HEK293 (cell line): ENCODE data around the gene MLXIPL.

Experiments
- CTCF ChIA-PET: fragments of 350-600 bp; formaldehyde crosslinking; extraction: SDS; loops from one replicate; lab custom pipeline; 2021; ENCODE audit warnings: antibody characterized with exemption; lab: Yijun Ruan, JAX
- POLR2A ChIA-PET: fragments of 300-600 bp; formaldehyde crosslinking; extraction: SDS; loops from one replicate; lab custom pipeline; 2020; ENCODE audit warnings: antibody characterized with exemption, inconsistent platforms; lab: Yijun Ruan, JAX
- H3K27ac ChIP-seq: fragments of 200-500 bp; sonication (Bioruptor generic); 2 replicates; pipeline ENCODE4 v1.5.1; 2014; ENCODE audit warnings: low read depth, low read length, control low read depth, inconsistent platforms; ENCODE audit errors: extremely low read depth
- H3K36me3 ChIP-seq, 2 experiments: fragments of 200-500 bp in 1 of 2; sonication (Bioruptor generic) in 1 of 2; 1 replicate in 1 of 2; 2 replicates in 1 of 2; pipeline ENCODE4 v1.5.1; 2014 to 2017; ENCODE audit warnings: inconsistent platforms in 2 of 2, low read length in 2 of 2; ENCODE audit not compliant: control insufficient read depth in 2 of 2, insufficient read depth in 1 of 2
- H3K4me1 ChIP-seq: fragments of 200-500 bp; sonication (Bioruptor generic); 2 replicates; pipeline ENCODE4 v1.5.1; 2014; ENCODE audit warnings: mild to moderate bottlenecking, low read length, inconsistent platforms; ENCODE audit not compliant: control insufficient read depth, insufficient read depth
- H3K4me3 ChIP-seq: 2 replicates; pipeline ENCODE4 v1.5.1; 2011; ENCODE audit warnings: low read depth, mild to moderate bottlenecking, control low read depth, low read length, moderate library complexity
- H3K9me3 ChIP-seq: fragments of 200-500 bp; sonication (Bioruptor generic); 2 replicates; pipeline ENCODE4 v1.5.1; 2014; ENCODE audit warnings: low read depth, low read length, inconsistent platforms; ENCODE audit not compliant: control insufficient read depth, insufficient read depth
- GFI1B ChIP-seq: fragments of 450-650 bp; formaldehyde crosslinking; IDR thresholded peaks from 2 replicates; pipeline ENCODE4 v1.5.1; 2016; ENCODE audit warnings: missing biosample characterization, missing genetic modification characterization
- MZF1 ChIP-seq: fragments of 450-650 bp; formaldehyde crosslinking; IDR thresholded peaks from 2 replicates; pipeline ENCODE4 v1.5.1; 2017; ENCODE audit warnings: missing biosample characterization, missing genetic modification characterization, borderline replicate concordance
- PRDM1 ChIP-seq: fragments of 450-650 bp; formaldehyde crosslinking; IDR thresholded peaks from 2 replicates; pipeline ENCODE4; 2016; ENCODE audit warnings: missing biosample characterization, missing genetic modification characterization
- ZBTB20 ChIP-seq: fragments of 450-650 bp; formaldehyde crosslinking; IDR thresholded peaks from 2 replicates; pipeline ENCODE4 v1.5.1; 2016; ENCODE audit warnings: missing biosample characterization, missing genetic modification characterization
- ZEB2 ChIP-seq: fragments of 450-650 bp; formaldehyde crosslinking; IDR thresholded peaks from 2 replicates; pipeline ENCODE4 v1.5.1; 2016; ENCODE audit warnings: missing biosample characterization, missing genetic modification characterization
- ZFHX2 ChIP-seq: fragments of 450-650 bp; formaldehyde crosslinking; conservative IDR thresholded peaks from 2 replicates; pipeline ENCODE4 v1.5.1; 2016; ENCODE audit warnings: missing biosample characterization, missing genetic modification characterization
- ZNF132 ChIP-seq: fragments of 450-650 bp; formaldehyde crosslinking; IDR thresholded peaks from 2 replicates; pipeline ENCODE4 v1.5.1; 2017; ENCODE audit warnings: missing biosample characterization, missing genetic modification characterization, borderline replicate concordance
- ZNF184 ChIP-seq: fragments of 450-650 bp; IDR thresholded peaks from 2 replicates; pipeline ENCODE4 v1.5.1; 2018; ENCODE audit warnings: missing biosample characterization, mild to moderate bottlenecking, missing genetic modification characterization
- ZNF335 ChIP-seq: fragments of 450-650 bp; formaldehyde crosslinking; conservative IDR thresholded peaks from 2 replicates; pipeline ENCODE4 v1.5.1; 2016; ENCODE audit warnings: missing biosample characterization, missing genetic modification characterization
- ZNF354C ChIP-seq: fragments of 450-650 bp; formaldehyde crosslinking; IDR thresholded peaks from 2 replicates; pipeline ENCODE4 v1.5.1; 2016; ENCODE audit warnings: missing biosample characterization, missing genetic modification characterization, low read depth, borderline replicate concordance
- ZNF610 ChIP-seq: fragments of 450-650 bp; formaldehyde crosslinking; IDR thresholded peaks from 2 replicates; pipeline ENCODE4 v1.5.1; 2016; ENCODE audit warnings: missing biosample characterization, missing genetic modification characterization, borderline replicate concordance
- ZNF692 ChIP-seq: fragments of 450-650 bp; formaldehyde crosslinking; IDR thresholded peaks from 2 replicates; pipeline ENCODE4 v1.5.1; 2016; ENCODE audit warnings: missing biosample characterization, missing genetic modification characterization
- ZNF704 ChIP-seq: fragments of 450-650 bp; formaldehyde crosslinking; IDR thresholded peaks from 2 replicates; pipeline ENCODE4 v1.5.1; 2016; ENCODE audit warnings: missing biosample characterization, missing genetic modification characterization
- TF ChIP-seq, protein P1 (sequence below): fragments of 450-650 bp; formaldehyde crosslinking; IDR thresholded peaks from 2 replicates; pipeline ENCODE4 v1.5.1; 2016; ENCODE audit warnings: missing biosample characterization, missing genetic modification characterization
- TF ChIP-seq, protein P2 (sequence below): sonication (generic); formaldehyde crosslinking; IDR thresholded peaks from 2 replicates; pipeline ENCODE4 v1.8.1; 2022; ENCODE audit warnings: mild to moderate bottlenecking, moderate library complexity, missing genetic modification reagents
- TF ChIP-seq, protein P3 (sequence below): fragments of 450-650 bp; formaldehyde crosslinking; IDR thresholded peaks from 2 replicates; pipeline ENCODE4 v1.5.1; 2016; ENCODE audit warnings: missing biosample characterization, missing genetic modification characterization
- TF ChIP-seq, protein P4 (sequence below): fragments of 450-650 bp; formaldehyde crosslinking; IDR thresholded peaks from 2 replicates; pipeline ENCODE4 v1.5.1; 2017; ENCODE audit warnings: missing biosample characterization, missing genetic modification characterization

MLXIPL gene

DNA sequence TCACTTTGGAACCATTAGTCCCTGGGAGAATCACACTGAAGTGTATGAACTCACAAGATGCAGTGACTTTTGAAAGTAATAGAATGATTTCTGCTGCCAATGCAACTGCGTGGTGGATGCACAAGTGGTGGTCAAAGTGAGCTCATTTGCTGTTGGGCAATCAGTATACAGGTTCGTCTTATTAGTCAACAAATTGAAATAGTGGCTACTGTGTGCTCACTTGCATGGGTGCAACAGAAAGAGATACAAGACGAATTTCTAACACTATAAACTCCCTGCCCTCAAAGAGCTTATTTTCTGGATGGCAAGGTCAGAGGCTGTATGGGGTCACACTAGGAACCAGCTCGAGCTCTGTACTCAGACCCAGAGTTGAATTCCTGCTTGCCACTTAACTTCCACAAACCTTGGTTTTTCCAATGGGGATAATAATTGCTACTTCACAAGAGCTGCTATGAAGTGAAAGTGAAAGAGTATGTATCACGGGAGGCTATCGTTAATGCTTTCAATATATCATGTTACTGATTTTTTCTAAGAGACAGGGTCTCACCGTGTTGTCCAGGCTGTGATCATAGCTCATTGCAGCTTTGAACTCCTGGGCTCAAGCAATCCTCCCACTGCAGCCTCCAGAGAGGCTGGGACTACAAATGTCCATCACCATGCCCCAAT, 58.5 kb downstream of the MLXIPL start:
- ChIA-PET CTCF (interaction anchor here (0.6 to 3.2 kb wide), 3 partner anchors 10 to 160 kb away, joined by 4 to 7 read pairs (median 4); no protein-coding TSS in a partner anchor), POLR2A (interaction anchor here (1.2 to 3.1 kb wide), 3 partner anchors 9 to 18 kb away, joined by 4 to 16 read pairs (median 6); partner anchors contain the start of genes BCL7B and TBL2)
- H3K27ac ChIP-seq, result no peak overlapping the region
- H3K9me3 ChIP-seq, result no peaks in the 10 kb centered on the region
- peaks cover 4 to 19% of the 10 kb centered on the region in 2 experiments; a peak in 2 of 3 replicates for H3K36me3 ChIP-seq
- no peaks in the 10 kb centered on the region for H3K4me1 ChIP-seq
- no peak overlapping the region for H3K4me3 ChIP-seq
- TF ChIP-seq, protein P1, sequence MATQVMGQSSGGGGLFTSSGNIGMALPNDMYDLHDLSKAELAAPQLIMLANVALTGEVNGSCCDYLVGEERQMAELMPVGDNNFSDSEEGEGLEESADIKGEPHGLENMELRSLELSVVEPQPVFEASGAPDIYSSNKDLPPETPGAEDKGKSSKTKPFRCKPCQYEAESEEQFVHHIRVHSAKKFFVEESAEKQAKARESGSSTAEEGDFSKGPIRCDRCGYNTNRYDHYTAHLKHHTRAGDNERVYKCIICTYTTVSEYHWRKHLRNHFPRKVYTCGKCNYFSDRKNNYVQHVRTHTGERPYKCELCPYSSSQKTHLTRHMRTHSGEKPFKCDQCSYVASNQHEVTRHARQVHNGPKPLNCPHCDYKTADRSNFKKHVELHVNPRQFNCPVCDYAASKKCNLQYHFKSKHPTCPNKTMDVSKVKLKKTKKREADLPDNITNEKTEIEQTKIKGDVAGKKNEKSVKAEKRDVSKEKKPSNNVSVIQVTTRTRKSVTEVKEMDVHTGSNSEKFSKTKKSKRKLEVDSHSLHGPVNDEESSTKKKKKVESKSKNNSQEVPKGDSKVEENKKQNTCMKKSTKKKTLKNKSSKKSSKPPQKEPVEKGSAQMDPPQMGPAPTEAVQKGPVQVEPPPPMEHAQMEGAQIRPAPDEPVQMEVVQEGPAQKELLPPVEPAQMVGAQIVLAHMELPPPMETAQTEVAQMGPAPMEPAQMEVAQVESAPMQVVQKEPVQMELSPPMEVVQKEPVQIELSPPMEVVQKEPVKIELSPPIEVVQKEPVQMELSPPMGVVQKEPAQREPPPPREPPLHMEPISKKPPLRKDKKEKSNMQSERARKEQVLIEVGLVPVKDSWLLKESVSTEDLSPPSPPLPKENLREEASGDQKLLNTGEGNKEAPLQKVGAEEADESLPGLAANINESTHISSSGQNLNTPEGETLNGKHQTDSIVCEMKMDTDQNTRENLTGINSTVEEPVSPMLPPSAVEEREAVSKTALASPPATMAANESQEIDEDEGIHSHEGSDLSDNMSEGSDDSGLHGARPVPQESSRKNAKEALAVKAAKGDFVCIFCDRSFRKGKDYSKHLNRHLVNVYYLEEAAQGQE (tag by site-specific recombination), result no peak
- TF ChIP-seq, protein P2, sequence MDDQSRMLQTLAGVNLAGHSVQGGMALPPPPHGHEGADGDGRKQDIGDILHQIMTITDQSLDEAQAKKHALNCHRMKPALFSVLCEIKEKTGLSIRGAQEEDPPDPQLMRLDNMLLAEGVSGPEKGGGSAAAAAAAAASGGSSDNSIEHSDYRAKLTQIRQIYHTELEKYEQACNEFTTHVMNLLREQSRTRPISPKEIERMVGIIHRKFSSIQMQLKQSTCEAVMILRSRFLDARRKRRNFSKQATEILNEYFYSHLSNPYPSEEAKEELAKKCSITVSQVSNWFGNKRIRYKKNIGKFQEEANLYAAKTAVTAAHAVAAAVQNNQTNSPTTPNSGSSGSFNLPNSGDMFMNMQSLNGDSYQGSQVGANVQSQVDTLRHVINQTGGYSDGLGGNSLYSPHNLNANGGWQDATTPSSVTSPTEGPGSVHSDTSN (CRISPR knock-in tag), result no peak
- TF ChIP-seq ZEB2 (tag by site-specific recombination) (no peak), ZNF354C (tag by site-specific recombination) (no peak), ZBTB20 (no peak), ZFHX2 (tag by site-specific recombination) (no peak), ZNF704 (no peak)

DNA sequence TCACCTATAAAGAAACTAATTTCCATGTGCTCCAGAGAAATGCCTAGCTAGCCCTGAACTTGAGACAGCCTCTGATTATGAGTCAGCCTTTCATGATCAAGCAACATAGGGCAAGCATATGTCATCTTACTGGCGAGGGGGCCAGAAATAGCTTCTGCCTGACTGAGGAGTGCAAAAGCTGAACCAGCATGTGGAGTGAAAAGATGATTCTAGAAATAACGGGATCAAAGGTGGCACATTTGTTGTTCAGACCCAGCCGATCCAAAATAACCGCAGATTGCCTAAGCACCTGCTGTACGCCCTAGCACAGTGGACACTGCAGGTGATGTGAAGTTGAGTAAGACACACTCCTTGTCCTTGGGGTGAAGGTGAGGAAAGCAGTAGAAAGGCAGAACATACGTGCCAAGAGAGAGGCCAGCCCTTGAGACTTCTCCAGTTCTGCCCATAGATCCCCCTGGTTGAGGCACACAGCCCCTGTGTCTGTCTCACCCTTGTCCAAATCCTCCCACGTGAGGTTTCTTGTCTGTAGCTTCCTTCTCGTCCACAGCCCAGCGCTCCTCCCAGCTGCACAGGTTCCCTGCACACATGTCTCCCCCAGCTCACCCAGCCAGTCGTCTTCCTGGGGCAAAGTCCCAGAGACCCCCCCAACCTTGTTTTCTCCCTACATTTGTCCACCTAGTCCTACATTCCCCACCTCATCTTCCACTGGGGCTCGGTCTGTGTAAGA, 64.0 kb downstream of the MLXIPL start:
- Histone ChIP-seq H3K4me3 (no peak overlapping the region), H3K4me1 (peaks cover 3% of the 10 kb centered on the region; the same call in 1 of the 2 replicates), H3K27ac (no peak overlapping the region), H3K9me3 (no peaks in the 10 kb centered on the region), H3K36me3 (peaks cover 0 to 3% of the 10 kb centered on the region in 2 experiments; a peak in 1 of 3 replicates)
- ChIA-PET POLR2A (interaction anchor here (0.6 to 1.3 kb wide), 6 partner anchors 8 to 178 kb away, joined by 3 to 9 read pairs (median 4); partner anchors contain the start of genes ABHD11, BAZ1B and TBL2), CTCF (interaction anchor here (1.1 kb wide), 1 partner anchor 16 kb away, joined by 4 read pairs; no protein-coding TSS in a partner anchor)
- TF ChIP-seq MZF1 (tag by site-specific recombination) (no peak), PRDM1 (tag by site-specific recombination) (peak; percentile 53; the same call in 1 of the 2 replicates), ZNF692 (tag by site-specific recombination) (peak; percentile 34; the same call in 1 of the 2 replicates), ZNF132 (tag by site-specific recombination) (no peak), ZNF184 (tag by site-specific recombination) (peak; percentile 57; the same call in 1 of the 2 replicates), ZNF610 (tag by site-specific recombination) (no peak), ZNF335 (tag by site-specific recombination) (peak; percentile 53; the same call in 1 of the 2 replicates), GFI1B (no peak), ZFHX2 (tag by site-specific recombination) (no peak)
- TF ChIP-seq, protein P3, sequence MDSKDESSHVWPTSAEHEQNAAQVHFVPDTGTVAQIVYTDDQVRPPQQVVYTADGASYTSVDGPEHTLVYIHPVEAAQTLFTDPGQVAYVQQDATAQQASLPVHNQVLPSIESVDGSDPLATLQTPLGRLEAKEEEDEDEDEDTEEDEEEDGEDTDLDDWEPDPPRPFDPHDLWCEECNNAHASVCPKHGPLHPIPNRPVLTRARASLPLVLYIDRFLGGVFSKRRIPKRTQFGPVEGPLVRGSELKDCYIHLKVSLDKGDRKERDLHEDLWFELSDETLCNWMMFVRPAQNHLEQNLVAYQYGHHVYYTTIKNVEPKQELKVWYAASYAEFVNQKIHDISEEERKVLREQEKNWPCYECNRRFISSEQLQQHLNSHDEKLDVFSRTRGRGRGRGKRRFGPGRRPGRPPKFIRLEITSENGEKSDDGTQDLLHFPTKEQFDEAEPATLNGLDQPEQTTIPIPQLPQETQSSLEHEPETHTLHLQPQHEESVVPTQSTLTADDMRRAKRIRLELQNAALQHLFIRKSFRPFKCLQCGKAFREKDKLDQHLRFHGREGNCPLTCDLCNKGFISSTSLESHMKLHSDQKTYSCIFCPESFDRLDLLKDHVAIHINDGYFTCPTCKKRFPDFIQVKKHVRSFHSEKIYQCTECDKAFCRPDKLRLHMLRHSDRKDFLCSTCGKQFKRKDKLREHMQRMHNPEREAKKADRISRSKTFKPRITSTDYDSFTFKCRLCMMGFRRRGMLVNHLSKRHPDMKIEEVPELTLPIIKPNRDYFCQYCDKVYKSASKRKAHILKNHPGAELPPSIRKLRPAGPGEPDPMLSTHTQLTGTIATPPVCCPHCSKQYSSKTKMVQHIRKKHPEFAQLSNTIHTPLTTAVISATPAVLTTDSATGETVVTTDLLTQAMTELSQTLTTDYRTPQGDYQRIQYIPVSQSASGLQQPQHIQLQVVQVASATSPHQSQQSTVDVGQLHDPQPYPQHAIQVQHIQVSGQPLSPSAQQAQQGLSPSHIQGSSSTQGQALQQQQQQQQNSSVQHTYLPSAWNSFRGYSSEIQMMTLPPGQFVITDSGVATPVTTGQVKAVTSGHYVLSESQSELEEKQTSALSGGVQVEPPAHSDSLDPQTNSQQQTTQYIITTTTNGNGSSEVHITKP (tag by site-specific recombination), result peak; percentile 73
- TF ChIP-seq, protein P4, sequence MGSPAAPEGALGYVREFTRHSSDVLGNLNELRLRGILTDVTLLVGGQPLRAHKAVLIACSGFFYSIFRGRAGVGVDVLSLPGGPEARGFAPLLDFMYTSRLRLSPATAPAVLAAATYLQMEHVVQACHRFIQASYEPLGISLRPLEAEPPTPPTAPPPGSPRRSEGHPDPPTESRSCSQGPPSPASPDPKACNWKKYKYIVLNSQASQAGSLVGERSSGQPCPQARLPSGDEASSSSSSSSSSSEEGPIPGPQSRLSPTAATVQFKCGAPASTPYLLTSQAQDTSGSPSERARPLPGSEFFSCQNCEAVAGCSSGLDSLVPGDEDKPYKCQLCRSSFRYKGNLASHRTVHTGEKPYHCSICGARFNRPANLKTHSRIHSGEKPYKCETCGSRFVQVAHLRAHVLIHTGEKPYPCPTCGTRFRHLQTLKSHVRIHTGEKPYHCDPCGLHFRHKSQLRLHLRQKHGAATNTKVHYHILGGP (tag by site-specific recombination), result no peak
